ENCODE measurements around the gene DIS3L2. TPM values are rescaled to one million over a fixed set of nuclear protein-coding genes. Genes with fewer than 3 reads are reported as not detected.

Gene DIS3L2
- total RNA-seq, 2 donors from 2014 or later, result 39.5 to 42.4 TPM

GRCh38 chr2:231925303-231926179 is 36.0 kb upstream of the DIS3L2 start:
- Histone ChIP-seq H3K36me3 (ENCODE audit: control insufficient read depth, insufficient read depth, low read length) (no peaks in the 10 kb centered on the region), H3K4me1 (ENCODE audit: control insufficient read depth, insufficient read depth, low read length) (no peaks in the 10 kb centered on the region), H3K27ac (ENCODE audit: low read depth, low read length) (no peak overlapping the region), H3K9ac (ENCODE audit: extremely low read depth, low read length, poor library complexity, severe bottlenecking) (no peak overlapping the region), H3K27me3 (ENCODE audit: control insufficient read depth, insufficient read depth, low read length, poor library complexity, severe bottlenecking) (peaks cover 69% of the 10 kb centered on the region), H3K9me3 (ENCODE audit: control insufficient read depth, low read length) (no peaks in the 10 kb centered on the region), H3K4me3 (ENCODE audit: low read length) (peak overlapping the region; percentile 75)
- peak; percentile 95 for DNase-seq
- TF ChIP-seq CTCF (conservative IDR thresholded peaks at IDR 0.05), result peak; percentile 98
- Mint-ChIP-seq H3K36me3 (ENCODE audit: low read depth) (no peaks in the 10 kb centered on the region), H3K27me3 (ENCODE audit: insufficient read depth) (peaks cover 72% of the 10 kb centered on the region), H3K4me1 (peaks cover 7% of the 10 kb centered on the region), H3K4me3 (peak overlapping the region; percentile 57), H3K9me3 (no peaks in the 10 kb centered on the region), H3K27ac (no peak overlapping the region)
- WGBS, 2 experiments (ENCODE audit: insufficient coverage in 1 of 2, insufficient read length in 1 of 2), result 0 to 1% methylated on average over 11 to 96 of the region's 96 CpGs

- Mint-ChIP-seq H3K27me3 (ENCODE audit: insufficient read depth) (peaks cover 78% of the 10 kb centered on the region), H3K4me3 (peak within 1 kb of the TSS; percentile 57), H3K4me1 (peaks cover 7% of the 10 kb centered on the region), H3K9me3 (no peaks in the 10 kb centered on the region), H3K36me3 (ENCODE audit: low read depth) (no peaks in the 10 kb centered on the region), H3K27ac (no peak within 1 kb of the TSS)
- H3K4me3 ChIP-seq (ENCODE audit: low read length), result peak within 1 kb of the TSS; percentile 75
- H3K4me1 ChIP-seq (ENCODE audit: control insufficient read depth, insufficient read depth, low read length), result no peaks in the 10 kb centered on the region
- no peak within 1 kb of the TSS for H3K9ac ChIP-seq (ENCODE audit: extremely low read depth, low read length, poor library complexity, severe bottlenecking)
- H3K27me3 ChIP-seq (ENCODE audit: control insufficient read depth, insufficient read depth, low read length, poor library complexity, severe bottlenecking), result peaks cover 74% of the 10 kb centered on the region
- DNase-seq, result peak; percentile 92
- TF ChIP-seq CTCF (conservative IDR thresholded peaks at IDR 0.05), result peak; percentile 77
- no peak within 1 kb of the TSS for H3K27ac ChIP-seq (ENCODE audit: low read depth, low read length)
- H3K9me3 ChIP-seq (ENCODE audit: control insufficient read depth, low read length), result no peaks in the 10 kb centered on the region
- H3K36me3 ChIP-seq (ENCODE audit: control insufficient read depth, insufficient read depth, low read length), result no peaks in the 10 kb centered on the region
- WGBS, 2 experiments (ENCODE audit: insufficient coverage in 1 of 2, insufficient read length in 1 of 2), result 0 to 3% methylated on average over 10 to 54 of the region's 54 CpGs
Observed at GRCh38 chr2:231926180-231926741, 35.3 kb upstream of the DIS3L2 start, which contains the start of gene NPPC. TSS of gene NPPC (minus strand) at chr2:231926396. CDS start at chr2:231926249, 147 bp downstream.

- Histone ChIP-seq H3K4me1 (ENCODE audit: control insufficient read depth, insufficient read depth, low read length) (no peaks in the 10 kb centered on the region), H3K9ac (ENCODE audit: extremely low read depth, low read length, poor library complexity, severe bottlenecking) (no peak overlapping the region), H3K36me3 (ENCODE audit: control insufficient read depth, insufficient read depth, low read length) (no peaks in the 10 kb centered on the region), H3K27ac (ENCODE audit: low read depth, low read length) (no peak overlapping the region), H3K4me3 (ENCODE audit: low read length) (peak overlapping the region; percentile 75), H3K27me3 (ENCODE audit: control insufficient read depth, insufficient read depth, low read length, poor library complexity, severe bottlenecking) (peaks cover 76% of the 10 kb centered on the region), H3K9me3 (ENCODE audit: control insufficient read depth, low read length) (no peaks in the 10 kb centered on the region)
- Mint-ChIP-seq H3K36me3 (ENCODE audit: low read depth) (no peaks in the 10 kb centered on the region), H3K9me3 (no peaks in the 10 kb centered on the region), H3K27ac (no peak overlapping the region), H3K4me1 (peaks cover 7% of the 10 kb centered on the region), H3K4me3 (peak overlapping the region; percentile 57), H3K27me3 (ENCODE audit: insufficient read depth) (peaks cover 85% of the 10 kb centered on the region)
- peak; percentile 85 for DNase-seq
- no peak for TF ChIP-seq CTCF (conservative IDR thresholded peaks at IDR 0.05)
- WGBS, 2 experiments (ENCODE audit: insufficient coverage in 1 of 2, insufficient read length in 1 of 2), result 22 to 26% methylated on average over 27 to 51 of the region's 51 CpGs
Observed at GRCh38 chr2:231926761-231927565, 34.5 kb upstream of the DIS3L2 start.

Measured in endodermal cell (in vitro differentiated cells).